ENCODE results near the gene SLC51A. TPM values are rescaled to one million over a fixed set of nuclear protein-coding genes. Genes with fewer than 3 reads are reported as not detected.

SLC51A gene
- total RNA-seq, 4 donors from 2014 or later, result not detected

DNA sequence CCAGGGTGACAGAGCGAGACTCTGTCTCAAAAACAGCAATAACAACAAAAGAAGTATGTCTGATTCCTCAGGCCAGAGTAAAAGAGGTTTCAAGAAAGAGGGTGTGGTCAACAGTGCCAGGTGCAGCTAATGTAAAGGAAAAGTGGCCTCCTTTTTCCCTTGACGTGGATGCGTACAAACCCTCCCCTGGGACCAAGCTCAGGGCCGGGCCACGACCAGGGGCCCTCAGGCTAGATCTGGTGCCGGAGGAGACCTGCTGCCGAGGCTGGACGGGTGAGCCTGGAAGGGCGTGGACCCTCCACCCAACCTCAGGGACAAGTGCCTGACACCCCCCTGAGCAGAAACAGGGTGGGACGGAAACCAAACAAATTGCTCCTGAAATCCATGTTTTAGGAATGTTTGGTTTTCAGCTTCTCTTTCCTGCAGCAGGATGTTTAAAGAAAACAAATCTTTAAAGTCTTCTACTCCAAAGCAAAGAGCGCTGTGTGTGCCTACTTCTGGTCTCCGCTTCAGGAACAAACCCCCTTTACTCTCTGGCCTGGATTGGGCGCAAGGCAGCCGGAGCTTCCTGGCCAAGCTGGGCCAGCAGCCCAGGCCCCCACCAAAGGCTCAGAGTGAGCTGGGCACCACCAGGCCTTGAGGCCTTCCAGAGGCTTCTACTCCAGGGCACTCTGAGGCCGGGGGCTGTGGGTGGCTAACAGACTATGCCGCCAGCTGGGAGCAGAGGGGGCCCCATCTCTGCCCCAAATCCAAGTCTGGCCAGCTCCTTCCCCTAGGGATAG is 26.6 kb upstream of the SLC51A start:
- Histone ChIP-seq H3K9me3 (no peaks in the 10 kb centered on the region), H3K4me1 (peaks cover 37% of the 10 kb centered on the region), H3K4me3 (no peak overlapping the region), H3K27me3 (no peaks in the 10 kb centered on the region), H3K36me3 (no peaks in the 10 kb centered on the region), H3K27ac (no peak overlapping the region)
- 82% methylated on average over 15 of the region's 16 CpGs for WGBS
- DNase-seq (ENCODE audit: low spot score in 2 of 2), result no peak
- TF ChIP-seq POLR2AphosphoS5 (IDR thresholded peaks at IDR 0.05) (no peak), EP300 (IDR thresholded peaks at IDR 0.05) (no peak), POLR2A (IDR thresholded peaks at IDR 0.05) (no peak)
- TF ChIP-seq, protein P1, sequence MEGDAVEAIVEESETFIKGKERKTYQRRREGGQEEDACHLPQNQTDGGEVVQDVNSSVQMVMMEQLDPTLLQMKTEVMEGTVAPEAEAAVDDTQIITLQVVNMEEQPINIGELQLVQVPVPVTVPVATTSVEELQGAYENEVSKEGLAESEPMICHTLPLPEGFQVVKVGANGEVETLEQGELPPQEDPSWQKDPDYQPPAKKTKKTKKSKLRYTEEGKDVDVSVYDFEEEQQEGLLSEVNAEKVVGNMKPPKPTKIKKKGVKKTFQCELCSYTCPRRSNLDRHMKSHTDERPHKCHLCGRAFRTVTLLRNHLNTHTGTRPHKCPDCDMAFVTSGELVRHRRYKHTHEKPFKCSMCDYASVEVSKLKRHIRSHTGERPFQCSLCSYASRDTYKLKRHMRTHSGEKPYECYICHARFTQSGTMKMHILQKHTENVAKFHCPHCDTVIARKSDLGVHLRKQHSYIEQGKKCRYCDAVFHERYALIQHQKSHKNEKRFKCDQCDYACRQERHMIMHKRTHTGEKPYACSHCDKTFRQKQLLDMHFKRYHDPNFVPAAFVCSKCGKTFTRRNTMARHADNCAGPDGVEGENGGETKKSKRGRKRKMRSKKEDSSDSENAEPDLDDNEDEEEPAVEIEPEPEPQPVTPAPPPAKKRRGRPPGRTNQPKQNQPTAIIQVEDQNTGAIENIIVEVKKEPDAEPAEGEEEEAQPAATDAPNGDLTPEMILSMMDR (IDR thresholded peaks at IDR 0.05), result no peak

DNA sequence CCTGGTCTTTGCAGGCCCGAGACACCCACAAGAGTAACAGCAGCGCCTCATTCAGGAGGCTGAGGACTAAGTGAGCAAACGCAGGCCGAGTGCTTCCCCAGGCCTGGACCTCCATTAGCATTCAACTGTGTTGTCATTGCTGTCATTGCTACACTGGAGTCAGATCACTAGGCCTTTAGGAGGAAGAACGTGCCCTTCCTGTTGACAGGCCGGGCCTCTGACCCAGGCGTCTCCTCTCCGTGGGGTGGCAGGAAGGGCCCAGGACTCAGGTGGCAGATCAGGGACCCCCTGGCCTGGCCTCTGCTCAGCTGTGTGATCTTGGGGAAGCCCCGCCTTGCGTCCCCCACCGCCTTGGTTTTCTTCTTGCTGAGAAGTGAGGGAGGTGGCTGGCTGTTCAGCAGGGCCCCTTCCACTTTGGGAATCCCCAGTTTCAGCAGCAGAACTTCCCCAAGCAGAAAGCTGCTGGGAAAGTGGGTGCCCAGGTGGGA is 24.3 kb upstream of the SLC51A start:
- Histone ChIP-seq H3K36me3 (no peaks in the 10 kb centered on the region), H3K27ac (peak overlapping the region; percentile 61), H3K9me3 (no peaks in the 10 kb centered on the region), H3K4me3 (no peak overlapping the region), H3K27me3 (no peaks in the 10 kb centered on the region), H3K4me1 (peaks cover 30% of the 10 kb centered on the region)
- no peak for TF ChIP-seq EP300 (IDR thresholded peaks at IDR 0.05)
- TF ChIP-seq POLR2AphosphoS5 (IDR thresholded peaks at IDR 0.05), result no peak
- TF ChIP-seq, protein P1 (IDR thresholded peaks at IDR 0.05), result no peak
- TF ChIP-seq POLR2A (IDR thresholded peaks at IDR 0.05), result no peak
- DNase-seq (ENCODE audit: low spot score in 2 of 2), result no peak
- 76% methylated on average over 4 of the region's 11 CpGs for WGBS

DNA sequence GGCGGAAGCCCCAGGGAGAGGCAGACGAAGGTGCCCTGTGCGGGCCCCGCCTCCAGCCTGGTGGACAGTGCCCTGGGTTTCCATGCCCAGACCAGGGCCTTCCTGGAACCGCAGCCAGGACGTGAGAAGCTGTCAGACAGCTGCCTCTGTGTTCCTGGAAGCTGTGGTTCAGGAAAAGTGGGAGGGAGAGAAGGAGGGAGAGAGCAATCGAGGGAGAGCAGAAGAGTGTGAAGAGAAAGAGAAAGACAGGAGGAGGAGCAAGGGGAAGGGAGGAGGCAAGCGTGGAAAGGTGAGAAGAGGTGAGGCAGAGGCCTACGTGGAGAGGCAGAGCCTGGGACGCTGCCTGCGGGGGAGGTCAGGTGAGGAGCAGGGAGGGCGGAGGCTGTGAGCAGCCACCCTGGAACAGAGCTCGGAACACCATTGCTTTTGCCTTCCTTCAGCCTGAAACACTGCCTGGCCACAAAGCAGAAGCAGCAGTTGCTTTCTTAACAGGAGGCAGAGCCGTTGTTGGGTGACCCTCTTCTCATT is 23.7 kb upstream of the SLC51A start:
- H3K4me3 ChIP-seq, result no peak overlapping the region
- TF ChIP-seq POLR2AphosphoS5 (IDR thresholded peaks at IDR 0.05), result no peak
- TF ChIP-seq, protein P1 (IDR thresholded peaks at IDR 0.05), result no peak
- TF ChIP-seq EP300 (IDR thresholded peaks at IDR 0.05), result no peak
- TF ChIP-seq POLR2A (IDR thresholded peaks at IDR 0.05), result no peak
- no peak for DNase-seq (ENCODE audit: low spot score in 2 of 2)
- no peaks in the 10 kb centered on the region for H3K9me3 ChIP-seq
- no peaks in the 10 kb centered on the region for H3K27me3 ChIP-seq
- no peaks in the 10 kb centered on the region for H3K36me3 ChIP-seq
- WGBS, result 45% methylated on average over 14 of the region's 14 CpGs
- H3K4me1 ChIP-seq, result peaks cover 28% of the 10 kb centered on the region
- H3K27ac ChIP-seq, result peak overlapping the region; percentile 61

DNA sequence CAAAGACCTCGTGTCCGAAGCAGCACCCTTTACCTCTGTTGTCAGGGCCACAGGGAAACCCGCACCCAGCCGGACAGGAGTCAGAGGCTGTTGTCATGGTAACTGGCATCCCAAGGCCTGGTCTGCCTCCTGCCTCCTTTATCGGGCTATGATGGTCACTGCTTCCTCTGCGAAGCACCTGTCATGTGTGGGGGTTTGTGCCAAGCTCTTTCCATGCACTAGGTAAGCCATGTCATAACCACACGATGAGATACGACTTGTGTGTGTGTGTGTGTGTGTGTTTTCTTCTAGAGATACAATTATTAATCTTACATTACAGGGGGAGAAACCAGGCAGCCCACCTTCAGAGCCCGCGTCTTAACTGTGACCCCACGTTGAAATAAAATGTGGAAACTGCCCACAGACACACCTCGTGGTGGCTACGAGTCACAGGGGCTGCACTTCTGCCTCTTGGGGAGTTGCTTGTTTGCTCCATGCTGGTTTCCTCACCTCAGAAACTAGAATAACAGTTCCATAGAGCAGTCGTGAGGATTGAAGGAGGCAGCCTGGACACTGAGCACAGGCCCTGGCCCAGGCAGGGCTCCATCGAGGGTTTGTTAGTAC is 23.1 kb upstream of the SLC51A start:
- Histone ChIP-seq H3K9me3 (no peaks in the 10 kb centered on the region), H3K4me3 (no peak overlapping the region), H3K27me3 (no peaks in the 10 kb centered on the region), H3K36me3 (no peaks in the 10 kb centered on the region), H3K27ac (no peak overlapping the region), H3K4me1 (peaks cover 28% of the 10 kb centered on the region)
- DNase-seq (ENCODE audit: low spot score in 2 of 2), result no peak
- TF ChIP-seq, protein P1 (IDR thresholded peaks at IDR 0.05), result no peak
- TF ChIP-seq EP300 (IDR thresholded peaks at IDR 0.05) (no peak), POLR2A (IDR thresholded peaks at IDR 0.05) (no peak), POLR2AphosphoS5 (IDR thresholded peaks at IDR 0.05) (no peak)
- 76% methylated on average over 10 of the region's 15 CpGs for WGBS
